ENCODE data around the gene NDUFV3. TPM values are rescaled to one million over a fixed set of nuclear protein-coding genes. Genes with fewer than 3 reads are reported as not detected.

The NDUFV3 gene
- total and polyA plus RNA-seq, 10 donors = 12.0 to 38.8 (median 35.1) TPM

GRCh38 chr21:42883921-42884320 is 9.2 kb upstream of the NDUFV3 start:
- H3K4me1 ChIP-seq = peaks cover 0 to 14% (median 11%) of the 10 kb centered on the region in 6 donors
- no peaks in the 10 kb centered on the region for H3K9me3 ChIP-seq
- H3K36me3 ChIP-seq = no peaks in the 10 kb centered on the region
- H3K4me3 ChIP-seq = no peak overlapping the region
- H3K27ac ChIP-seq = no peak overlapping the region
- no peaks in the 10 kb centered on the region for H3K27me3 ChIP-seq (replicated peaks in 1 of 7)
- intact Hi-C loops (cut with DNase I; ENCODE audit: low total_unique reads) = no loop called here
- DNase-seq = no peak
- no peak for TF ChIP-seq CTCF (IDR thresholded peaks at IDR 0.05 in 8 of 11, conservative IDR thresholded peaks at IDR 0.05 in 3 of 11)
- TF ChIP-seq POLR2A (IDR thresholded peaks at IDR 0.05) = no peak
- no peak for TF ChIP-seq POLR2AphosphoS5 (IDR thresholded peaks at IDR 0.05)
- 51 to 100% (median 96%) methylated on average over 1 of the region's 1 CpG for WGBS, 5 donors

- intact Hi-C loops (cut with DNase I; ENCODE audit: low total_unique reads) = no loop called here
- H3K9me3 ChIP-seq = no peaks in the 10 kb centered on the region
- H3K27ac ChIP-seq = no peak overlapping the region
- peak; percentile 1 for DNase-seq
- peaks cover 0 to 14% (median 3%) of the 10 kb centered on the region in 6 donors for H3K4me1 ChIP-seq
- H3K4me3 ChIP-seq = no peak overlapping the region
- WGBS, 5 donors = 62 to 91% (median 80%) methylated on average over 5 of the region's 5 CpGs
- no peaks in the 10 kb centered on the region for H3K27me3 ChIP-seq (replicated peaks in 1 of 7)
- no peaks in the 10 kb centered on the region for H3K36me3 ChIP-seq
- TF ChIP-seq POLR2A (IDR thresholded peaks at IDR 0.05) (no peak), CTCF (IDR thresholded peaks at IDR 0.05 in 8 of 11, conservative IDR thresholded peaks at IDR 0.05 in 3 of 11) (no peak), POLR2AphosphoS5 (IDR thresholded peaks at IDR 0.05) (no peak)
These were observed 5.8 kb upstream of the NDUFV3 start for GRCh38 chr21:42887326-42887725.

GRCh38 chr21:42892582-42892930 is 553 bp upstream of the NDUFV3 start:
- peak overlapping the region; percentile 54 to 99 (median 90) for H3K4me3 ChIP-seq
- peaks cover 0 to 46% (median 21%) of the 10 kb centered on the region in 6 donors for H3K4me1 ChIP-seq
- TF ChIP-seq POLR2AphosphoS5 (IDR thresholded peaks at IDR 0.05) (no peak), POLR2A (IDR thresholded peaks at IDR 0.05) (no peak), CTCF (IDR thresholded peaks at IDR 0.05 in 8 of 11, conservative IDR thresholded peaks at IDR 0.05 in 3 of 11) (no peak)
- no peaks in the 10 kb centered on the region for H3K9me3 ChIP-seq
- no peak for DNase-seq
- no peaks in the 10 kb centered on the region for H3K27me3 ChIP-seq (replicated peaks in 1 of 7)
- H3K27ac ChIP-seq = peak overlapping the region; percentile 85 to 99 (median 94)
- WGBS, 5 donors = 21 to 27% (median 22%) methylated on average over 18 of the region's 18 CpGs
- H3K36me3 ChIP-seq = peaks cover 0 to 20% (median 9%) of the 10 kb centered on the region in 6 donors
- intact Hi-C loops (cut with DNase I; ENCODE audit: low total_unique reads) = no loop called here

- no peak overlapping the region for H3K4me3 ChIP-seq
- no peak for DNase-seq
- H3K9me3 ChIP-seq = no peaks in the 10 kb centered on the region
- H3K4me1 ChIP-seq = peaks cover 0 to 46% (median 3%) of the 10 kb centered on the region in 6 donors
- no peaks in the 10 kb centered on the region for H3K27me3 ChIP-seq (replicated peaks in 1 of 7)
- intact Hi-C loops (cut with DNase I; ENCODE audit: low total_unique reads) = no loop called here
- H3K27ac ChIP-seq = no peak overlapping the region
- TF ChIP-seq POLR2A (IDR thresholded peaks at IDR 0.05) = no peak
- no peak for TF ChIP-seq CTCF (IDR thresholded peaks at IDR 0.05 in 8 of 11, conservative IDR thresholded peaks at IDR 0.05 in 3 of 11)
- TF ChIP-seq POLR2AphosphoS5 (IDR thresholded peaks at IDR 0.05) = no peak
- peaks cover 0 to 94% (median 62%) of the 10 kb centered on the region in 6 donors for H3K36me3 ChIP-seq
- WGBS, 5 donors = 85 to 96% (median 87%) methylated on average over 4 of the region's 4 CpGs
These were observed 7.3 kb downstream of the NDUFV3 start for GRCh38 chr21:42900446-42900845.

Data from spleen (tissue), 11 donors.